GM18502 (cell line): ENCODE measurements around the gene LPP.
"Not testable (repeated sequence)": the region's sequence is repeated elsewhere in the genome, so short reads cannot be mapped to it uniquely, and the experiment has no call there.

Experiments used
- ATAC-seq: cut with Tn5 transposase; IDR thresholded peaks from one replicate; pipeline ENCODE4 v1.9.1; 2021; ENCODE audit warnings: mild to moderate bottlenecking; ENCODE audit not compliant: unreplicated experiment, poor library complexity

LPP gene

GRCh38 chr3:188154014-188154808 is at the start of gene LPP:
LPP (plus strand) TSS chr3:188154157; CDS start chr3:188406121, 251,964 bp downstream.
- peak; percentile 86 for ATAC-seq

- ATAC-seq, result no peak
These were observed 48.0 kb upstream of the LPP start for GRCh38 chr3:188106006-188106405.

GRCh38 chr3:188106454-188106853 is 47.5 kb upstream of the LPP start:
- no peak for ATAC-seq

- ATAC-seq, result no peak
These were observed 46.8 kb upstream of the LPP start for GRCh38 chr3:188106887-188107830.

GRCh38 chr3:188108703-188109412 is 45.1 kb upstream of the LPP start:
- no peak for ATAC-seq

GRCh38 chr3:188111002-188111584 is 42.9 kb upstream of the LPP start:
- ATAC-seq, result no peak

- no peak for ATAC-seq
These were observed 40.2 kb upstream of the LPP start for GRCh38 chr3:188113756-188114155.

- ATAC-seq, result no peak
These were observed 34.1 kb upstream of the LPP start for GRCh38 chr3:188119846-188120245.

GRCh38 chr3:188122571-188123169 is 31.3 kb upstream of the LPP start:
- ATAC-seq, result no peak

- no peak for ATAC-seq
These were observed 30.6 kb upstream of the LPP start for GRCh38 chr3:188123170-188123905.

GRCh38 chr3:188124184-188124583 is 29.8 kb upstream of the LPP start:
- ATAC-seq, result no peak

- no peak for ATAC-seq
These were observed 28.9 kb upstream of the LPP start for GRCh38 chr3:188125076-188125475.

GRCh38 chr3:188126276-188126675 is 27.7 kb upstream of the LPP start:
- no peak for ATAC-seq

- ATAC-seq, result no peak
These were observed 27.0 kb upstream of the LPP start for GRCh38 chr3:188126934-188127333.

- no peak for ATAC-seq
These were observed 25.1 kb upstream of the LPP start for GRCh38 chr3:188128905-188129304.

GRCh38 chr3:188131023-188131422 is 22.9 kb upstream of the LPP start:
- not testable (repeated sequence) for ATAC-seq

- ATAC-seq, result no peak
These were observed 20.7 kb upstream of the LPP start for GRCh38 chr3:188133219-188133618.

GRCh38 chr3:188133646-188134045 is 20.3 kb upstream of the LPP start:
- no peak for ATAC-seq

- ATAC-seq, result no peak
These were observed 19.9 kb upstream of the LPP start for GRCh38 chr3:188134079-188134478.
